Spleen (tissue), 11 donors: ENCODE results near the gene CDC34. TPM values are rescaled to one million over a fixed set of nuclear protein-coding genes. Genes with fewer than 3 reads are reported as not detected.

Source experiments
- DNase-seq: peaks from one replicate; pipeline ENCODE4 v3.0.0-alpha.2; 2020
- H3K27ac ChIP-seq, 8 donors: fragments of 200-600 bp; sonication (generic) in 7 of 8; 1 replicate in 4 of 8; 2 replicates in 4 of 8; pipeline versions ENCODE4 v1.5.0 to v1.8.0; 2016 to 2021; ENCODE audit warnings: inconsistent platforms in 4 of 8, mild to moderate bottlenecking in 4 of 8, moderate library complexity in 1 of 8
- H3K27me3 ChIP-seq, 7 donors: fragments of 200-600 bp; sonication (generic) in 6 of 7; replicated peaks in 1 of 7; 1 replicate in 4 of 7; 2 replicates in 3 of 7; pipeline versions ENCODE4 v1.5.0 to v1.8.0; 2016 to 2021; ENCODE audit warnings: inconsistent platforms in 3 of 7, mild to moderate bottlenecking in 1 of 7
- H3K36me3 ChIP-seq, 6 donors: fragments of 200-600 bp; sonication (generic) in 5 of 6; 1 replicate in 4 of 6; 2 replicates in 2 of 6; pipeline versions ENCODE4 v1.5.0 to v1.8.0; 2016 to 2021; ENCODE audit warnings: inconsistent platforms in 2 of 6
- H3K4me1 ChIP-seq, 6 donors: fragments of 200-600 bp; sonication (generic) in 5 of 6; 1 replicate in 3 of 6; 2 replicates in 3 of 6; pipeline versions ENCODE4 v1.5.0 to v1.8.0; 2016 to 2021; ENCODE audit warnings: inconsistent platforms in 3 of 6
- H3K4me3 ChIP-seq, 8 donors: fragments of 200-600 bp; sonication (generic) in 7 of 8; 1 replicate in 4 of 8; 2 replicates in 4 of 8; pipeline versions ENCODE4 v1.5.0 to v1.8.0; 2016 to 2021; ENCODE audit warnings: inconsistent platforms in 4 of 8, mild to moderate bottlenecking in 4 of 8, moderate library complexity in 2 of 8
- H3K9me3 ChIP-seq, 8 donors: fragments of 200-600 bp; sonication (generic) in 7 of 8; 1 replicate in 4 of 8; 2 replicates in 4 of 8; pipeline versions ENCODE4 v1.5.0 to v1.8.0; 2016 to 2021; ENCODE audit warnings: inconsistent platforms in 4 of 8
- POLR2A ChIP-seq, 3 donors: fragments of 450-650 bp; IDR thresholded peaks; one replicate each; pipeline ENCODE4 v1.5.1; 2017; ENCODE audit warnings: antibody characterized with exemption in 3 of 3, mild to moderate bottlenecking in 1 of 3
- POLR2AphosphoS5 ChIP-seq, 3 donors: sonication (generic); formaldehyde crosslinking; IDR thresholded peaks; one replicate each; pipeline ENCODE4 v1.5.1; 2017; ENCODE audit warnings: antibody characterized with exemption in 3 of 3
- WGBS, 5 donors: extraction: QIAGEN DNeasy Blood & Tissue Kit in 3 of 5; methylation state at CpG; one replicate each; pipeline versions ENCODE4 v1.1.5 to v1.1.7; 2013 to 2018; 5-methylcytosine and 5-hydroxymethylcytosine counted together
- intact Hi-C: fragments of 100-400 bp; cut with DNase I; formaldehyde crosslinking; loops from one replicate; pipeline ENCODE4 v1.15.0; 2023; ENCODE audit warnings: low total_unique reads
- polyA plus RNA-seq, 3 donors: library from polyadenylated mRNA; stranded (reverse); fragments of 200-250 nt; gene quantifications; one replicate each; pipeline ENCODE4 v1.2.1, GENCODE V29; 2013
- total RNA-seq, 7 donors: library from RNA; depleted of rRNA in 3 of 7; stranded (reverse); fragments of >200 nt in 3 of 7; fragmentation: NEBNext Ultra II Directional in 4 of 7; extraction: Animal tissue kit (Norgen Biotek cat#: 25700) in 4 of 7; gene quantifications; one replicate each; pipeline versions ENCODE4 v1.1.0 to v1.2.1, GENCODE V29; 2016 to 2021
- TF ChIP-seq, protein P1 (sequence below), 11 experiments: fragments of 200-600 bp in 7 of 11; fragments of 450-650 bp in 4 of 11; sonication (generic) in 4 of 11; IDR thresholded peaks in 8 of 11; conservative IDR thresholded peaks in 3 of 11; 1 replicate in 7 of 11; 2 replicates in 4 of 11; pipeline versions ENCODE4 v1.4.0 to v1.8.0; 2016 to 2021; ENCODE audit warnings: antibody characterized with exemption in 11 of 11, inconsistent platforms in 4 of 11, mild to moderate bottlenecking in 1 of 11
- donor health status: healthy with polysubstance abuse.
- donor health status: DM: no; HTN: no; CAD: no; lungs with moderate emphysema.
- donor health status: DM: no; HTN: no; CAD: no.
- donor health status: Bipolar disorder and iron deficiency.
- donor health status: healthy.
- donor health status: DM: no; HTN: no; CAD: no.
- donor health status: DM: yes; HTN: yes; CAD: no.

The CDC34 gene
- total and polyA plus RNA-seq, 10 donors: 35.9 to 83.9 (median 49.3) TPM

DNA sequence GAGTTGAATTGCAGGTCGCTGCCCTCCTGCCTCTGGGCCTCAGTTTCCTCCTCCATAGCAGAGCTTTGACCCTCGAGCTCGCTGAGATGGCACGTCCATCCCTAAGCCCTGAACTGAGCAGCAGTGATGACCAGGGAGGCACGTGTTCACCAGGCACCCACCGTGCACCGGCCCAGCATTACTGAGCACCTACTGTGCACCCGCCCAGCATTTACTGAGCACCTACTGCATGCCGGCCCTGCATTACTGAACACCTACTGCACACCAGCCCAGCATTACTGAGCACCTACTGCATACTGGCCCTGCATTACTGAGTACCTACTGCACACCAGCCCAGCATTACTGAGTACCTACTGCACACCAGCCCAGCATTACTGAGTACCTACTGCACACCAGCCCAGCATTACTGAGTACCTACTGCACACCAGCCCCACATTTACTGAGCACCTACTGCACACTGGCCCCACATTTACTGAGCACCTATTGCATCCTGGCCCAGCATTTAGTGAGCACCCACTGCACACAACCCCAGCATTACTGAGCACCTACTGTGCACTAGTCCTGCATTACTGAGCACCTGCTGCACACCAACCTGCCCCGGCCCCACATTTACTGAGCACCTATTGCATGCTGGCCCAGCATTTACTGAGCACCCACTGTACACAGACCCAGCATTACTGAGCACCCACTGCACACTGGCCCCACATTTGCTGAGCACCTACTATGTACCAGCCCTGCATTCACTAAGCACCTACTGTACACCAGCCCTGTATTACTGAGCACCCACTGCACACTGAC, 18.0 kb upstream of the CDC34 start:
- TF ChIP-seq POLR2A (IDR thresholded peaks at IDR 0.05) (no peak), POLR2AphosphoS5 (IDR thresholded peaks at IDR 0.05) (no peak)
- TF ChIP-seq, protein P1, sequence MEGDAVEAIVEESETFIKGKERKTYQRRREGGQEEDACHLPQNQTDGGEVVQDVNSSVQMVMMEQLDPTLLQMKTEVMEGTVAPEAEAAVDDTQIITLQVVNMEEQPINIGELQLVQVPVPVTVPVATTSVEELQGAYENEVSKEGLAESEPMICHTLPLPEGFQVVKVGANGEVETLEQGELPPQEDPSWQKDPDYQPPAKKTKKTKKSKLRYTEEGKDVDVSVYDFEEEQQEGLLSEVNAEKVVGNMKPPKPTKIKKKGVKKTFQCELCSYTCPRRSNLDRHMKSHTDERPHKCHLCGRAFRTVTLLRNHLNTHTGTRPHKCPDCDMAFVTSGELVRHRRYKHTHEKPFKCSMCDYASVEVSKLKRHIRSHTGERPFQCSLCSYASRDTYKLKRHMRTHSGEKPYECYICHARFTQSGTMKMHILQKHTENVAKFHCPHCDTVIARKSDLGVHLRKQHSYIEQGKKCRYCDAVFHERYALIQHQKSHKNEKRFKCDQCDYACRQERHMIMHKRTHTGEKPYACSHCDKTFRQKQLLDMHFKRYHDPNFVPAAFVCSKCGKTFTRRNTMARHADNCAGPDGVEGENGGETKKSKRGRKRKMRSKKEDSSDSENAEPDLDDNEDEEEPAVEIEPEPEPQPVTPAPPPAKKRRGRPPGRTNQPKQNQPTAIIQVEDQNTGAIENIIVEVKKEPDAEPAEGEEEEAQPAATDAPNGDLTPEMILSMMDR (IDR thresholded peaks at IDR 0.05 in 8 of 11, conservative IDR thresholded peaks at IDR 0.05 in 3 of 11): no peak
- intact Hi-C loops: no loop called here
- Histone ChIP-seq H3K36me3 (peaks cover 0 to 10% (median 0%) of the 10 kb centered on the region in 6 donors), H3K4me3 (no peak overlapping the region), H3K27ac (peak overlapping the region in 1 of 8 donors; percentile 7), H3K4me1 (peaks cover 4 to 48% (median 29%) of the 10 kb centered on the region in 6 donors), H3K9me3 (no peaks in the 10 kb centered on the region), H3K27me3 (no peaks in the 10 kb centered on the region)
- 85 to 93% (median 88%) methylated on average over 10 of the region's 10 CpGs for WGBS, 5 donors
- no peak for DNase-seq

DNA sequence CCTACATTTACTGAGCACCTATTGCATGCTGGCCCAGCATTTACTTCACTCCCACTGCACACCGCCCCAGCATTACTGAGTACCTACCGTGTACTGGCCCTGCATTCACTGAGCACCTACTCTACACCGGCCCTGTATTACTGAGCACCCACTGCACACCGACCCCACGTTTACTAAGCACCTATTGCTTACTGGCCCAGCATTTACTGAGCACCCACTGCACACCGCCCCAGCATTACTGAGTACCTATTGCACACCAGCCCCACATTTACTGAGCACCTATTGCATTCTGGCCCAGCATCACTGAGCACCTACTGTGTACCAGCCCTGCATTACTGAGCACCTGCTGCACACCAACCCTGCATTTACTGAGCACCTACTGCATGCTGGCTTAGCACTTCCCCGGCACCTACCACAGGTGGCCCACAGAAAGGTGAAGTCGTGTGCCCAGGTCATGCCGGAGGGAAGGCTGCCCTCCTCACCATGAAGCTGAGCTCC, 17.3 kb upstream of the CDC34 start:
- peaks cover 0 to 6% (median 0%) of the 10 kb centered on the region in 7 donors for H3K27me3 ChIP-seq
- H3K4me1 ChIP-seq: peaks cover 4 to 45% (median 26%) of the 10 kb centered on the region in 6 donors
- no peaks in the 10 kb centered on the region for H3K9me3 ChIP-seq
- no peak for DNase-seq
- no peak overlapping the region for H3K27ac ChIP-seq
- TF ChIP-seq, protein P1 (IDR thresholded peaks at IDR 0.05 in 8 of 11, conservative IDR thresholded peaks at IDR 0.05 in 3 of 11): no peak
- TF ChIP-seq POLR2A (IDR thresholded peaks at IDR 0.05): no peak
- no peak for TF ChIP-seq POLR2AphosphoS5 (IDR thresholded peaks at IDR 0.05)
- WGBS, 5 donors: 91 to 97% (median 95%) methylated on average over 9 of the region's 9 CpGs
- H3K36me3 ChIP-seq: peaks cover 0 to 7% (median 0%) of the 10 kb centered on the region in 6 donors
- intact Hi-C loops: no loop called here
- H3K4me3 ChIP-seq: no peak overlapping the region

DNA sequence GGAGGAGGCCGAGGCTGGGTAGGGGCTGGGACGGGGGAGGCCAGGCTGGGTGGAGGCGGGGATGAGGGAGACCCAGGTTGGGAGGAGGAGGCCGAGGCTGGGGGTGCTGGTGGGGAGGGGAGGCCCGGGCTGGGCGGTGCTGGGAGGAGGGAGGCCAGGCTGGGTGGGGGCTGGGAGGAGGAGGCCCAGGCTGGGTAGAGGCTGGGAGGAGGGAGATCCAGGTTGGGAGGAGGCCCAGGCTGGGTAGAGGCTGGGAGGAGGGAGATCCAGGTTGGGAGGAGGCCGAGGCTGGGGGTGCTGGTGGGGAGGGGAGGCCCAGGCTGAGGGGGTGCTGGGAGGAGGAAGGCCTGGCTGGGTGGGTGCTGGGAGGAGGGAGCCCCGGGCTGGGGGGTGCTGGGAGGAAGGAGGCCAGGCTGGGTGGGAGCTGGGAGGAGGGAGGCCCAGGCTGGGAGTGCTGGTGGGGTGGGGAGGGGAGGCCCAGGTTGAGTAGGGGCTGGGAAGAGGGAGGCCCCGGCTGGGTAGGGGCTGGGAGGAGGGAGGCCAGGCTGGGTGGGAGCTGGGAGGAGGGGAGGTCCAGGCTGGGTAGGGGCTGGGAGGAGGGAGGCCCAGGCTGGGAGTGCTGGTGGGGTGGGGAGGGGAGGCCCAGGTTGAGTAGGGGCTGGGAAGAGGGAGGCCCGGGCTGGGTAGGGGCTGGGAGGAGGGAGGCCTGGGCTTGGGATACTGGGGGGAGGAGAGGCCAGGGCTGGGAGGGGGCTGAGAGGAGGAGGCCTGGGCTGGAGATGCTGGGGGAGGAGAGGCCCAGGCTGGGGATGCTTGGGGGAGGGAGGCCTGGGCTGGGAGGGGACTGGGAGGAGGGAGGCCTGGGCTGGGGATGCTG, 13.6 kb upstream of the CDC34 start:
- TF ChIP-seq POLR2A (IDR thresholded peaks at IDR 0.05) (no peak), POLR2AphosphoS5 (IDR thresholded peaks at IDR 0.05) (no peak)
- TF ChIP-seq, protein P1 (IDR thresholded peaks at IDR 0.05 in 8 of 11, conservative IDR thresholded peaks at IDR 0.05 in 3 of 11): no peak
- Histone ChIP-seq H3K36me3 (peaks cover 0 to 10% (median 0%) of the 10 kb centered on the region in 6 donors), H3K27ac (no peak overlapping the region), H3K9me3 (peaks cover 0 to 3% (median 0%) of the 10 kb centered on the region in 8 donors), H3K4me3 (no peak overlapping the region), H3K27me3 (peaks cover 0 to 11% (median 0%) of the 10 kb centered on the region in 7 donors), H3K4me1 (peaks cover 0 to 12% (median 5%) of the 10 kb centered on the region in 6 donors)
- no peak for DNase-seq
- 58 to 76% (median 67%) methylated on average over 7 to 10 of the region's 10 CpGs for WGBS, 5 donors
- intact Hi-C loops: no loop called here
